Measurements from ENCODE around the gene ACOXL.

GRCh38 chr2:110742412-110742811 is 10.0 kb downstream of the ACOXL start:
- TF ChIP-seq, protein P1, sequence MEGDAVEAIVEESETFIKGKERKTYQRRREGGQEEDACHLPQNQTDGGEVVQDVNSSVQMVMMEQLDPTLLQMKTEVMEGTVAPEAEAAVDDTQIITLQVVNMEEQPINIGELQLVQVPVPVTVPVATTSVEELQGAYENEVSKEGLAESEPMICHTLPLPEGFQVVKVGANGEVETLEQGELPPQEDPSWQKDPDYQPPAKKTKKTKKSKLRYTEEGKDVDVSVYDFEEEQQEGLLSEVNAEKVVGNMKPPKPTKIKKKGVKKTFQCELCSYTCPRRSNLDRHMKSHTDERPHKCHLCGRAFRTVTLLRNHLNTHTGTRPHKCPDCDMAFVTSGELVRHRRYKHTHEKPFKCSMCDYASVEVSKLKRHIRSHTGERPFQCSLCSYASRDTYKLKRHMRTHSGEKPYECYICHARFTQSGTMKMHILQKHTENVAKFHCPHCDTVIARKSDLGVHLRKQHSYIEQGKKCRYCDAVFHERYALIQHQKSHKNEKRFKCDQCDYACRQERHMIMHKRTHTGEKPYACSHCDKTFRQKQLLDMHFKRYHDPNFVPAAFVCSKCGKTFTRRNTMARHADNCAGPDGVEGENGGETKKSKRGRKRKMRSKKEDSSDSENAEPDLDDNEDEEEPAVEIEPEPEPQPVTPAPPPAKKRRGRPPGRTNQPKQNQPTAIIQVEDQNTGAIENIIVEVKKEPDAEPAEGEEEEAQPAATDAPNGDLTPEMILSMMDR (IDR thresholded peaks at IDR 0.05; ENCODE audit: insufficient read depth, low read length, poor library complexity, severe bottlenecking), result no peak
- TF ChIP-seq EZH2phosphoT487 (conservative IDR thresholded peaks at IDR 0.05; ENCODE audit: low read length), result no peak
